GM19035 (cell line): ENCODE results near the gene KCNK3.
"Not testable (repeated sequence)": the region's sequence is repeated elsewhere in the genome, so short reads cannot be mapped to it uniquely, and the experiment has no call there.

Experiments used
- ATAC-seq: cut with Tn5 transposase; IDR thresholded peaks from one replicate; pipeline ENCODE4 v1.9.1; 2021; ENCODE audit not compliant: unreplicated experiment

KCNK3 gene

DNA sequence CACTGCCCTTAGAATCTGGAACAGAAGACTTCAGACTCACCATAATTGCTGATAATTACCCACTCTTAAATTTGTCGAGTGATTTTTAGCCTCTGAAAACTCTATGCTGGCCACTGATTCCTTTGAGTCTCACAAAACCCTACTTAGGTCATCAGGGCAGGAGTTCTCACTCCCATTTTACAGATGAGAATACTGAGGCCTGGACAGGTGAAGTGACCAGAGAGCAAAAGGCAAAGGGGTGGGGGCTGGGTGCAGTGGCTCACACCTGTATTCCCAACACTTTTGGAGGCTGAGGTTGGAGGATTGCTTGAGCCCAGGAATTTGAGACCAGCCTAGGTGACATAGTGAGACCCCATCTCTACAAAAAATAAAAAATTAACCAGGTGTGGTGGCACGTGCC, 36.8 kb downstream of the KCNK3 start:
- no peak for ATAC-seq

DNA sequence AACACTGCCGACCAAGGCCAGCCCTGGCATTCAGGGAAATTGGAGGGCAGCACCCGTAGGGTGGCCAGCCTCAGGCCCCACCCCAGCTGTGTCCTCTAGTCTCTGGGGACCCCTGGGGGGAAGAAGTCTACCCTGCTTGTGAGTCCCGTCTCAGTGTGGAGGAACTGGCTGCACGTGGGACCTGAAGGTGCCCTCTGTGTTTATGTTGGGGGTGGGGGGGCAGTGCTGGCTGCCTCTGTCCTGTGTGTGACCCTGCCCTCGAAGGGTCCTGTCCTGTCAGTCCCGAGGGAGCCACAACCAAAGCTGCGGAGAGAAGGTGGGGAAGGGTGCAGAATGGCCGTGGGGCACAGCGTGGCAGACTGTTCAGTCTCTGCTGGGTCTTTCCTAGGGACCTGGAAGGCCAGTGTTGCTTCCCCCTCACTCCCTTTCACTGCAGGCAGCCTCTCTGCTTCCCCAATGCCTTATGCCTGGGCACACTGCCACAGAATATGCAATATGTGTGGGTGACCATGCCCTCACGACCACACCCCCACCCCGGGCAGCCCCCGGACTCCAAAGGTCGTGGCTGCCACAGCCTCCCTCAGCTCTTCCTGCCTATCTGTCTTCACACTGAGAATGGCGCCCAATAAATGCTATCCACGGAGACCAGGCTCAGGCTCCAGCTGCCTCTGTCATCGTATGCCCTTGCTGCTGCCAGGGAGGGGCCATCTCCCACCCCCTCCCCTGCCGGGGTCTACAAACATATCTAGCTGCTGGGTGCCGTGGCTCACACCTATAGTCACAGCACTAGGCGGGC, 38.2 kb downstream of the KCNK3 start:
- no peak for ATAC-seq

DNA sequence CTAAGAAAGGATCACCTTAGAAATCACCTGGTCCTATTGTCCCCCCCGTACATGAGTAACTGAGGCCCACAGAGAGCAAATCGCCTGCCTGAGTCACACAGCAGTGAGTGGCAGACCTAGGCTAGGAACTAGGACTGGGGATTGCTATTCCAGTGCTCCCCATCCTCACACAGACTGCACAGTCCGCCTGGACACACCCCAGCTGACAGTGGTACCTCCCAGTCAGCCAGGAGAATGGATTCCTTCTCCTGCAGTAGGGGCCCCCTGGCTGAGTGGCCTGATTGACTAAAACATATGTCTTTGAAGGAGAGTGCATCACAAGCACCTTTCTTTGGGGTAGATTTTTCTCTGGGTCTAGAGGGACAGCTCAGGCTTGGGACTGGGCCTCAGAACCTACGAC, 39.2 kb downstream of the KCNK3 start:
- no peak for ATAC-seq

GRCh38 chr2:26732446-26732845, 39.9 kb downstream of the KCNK3 start:
- no peak for ATAC-seq

DNA sequence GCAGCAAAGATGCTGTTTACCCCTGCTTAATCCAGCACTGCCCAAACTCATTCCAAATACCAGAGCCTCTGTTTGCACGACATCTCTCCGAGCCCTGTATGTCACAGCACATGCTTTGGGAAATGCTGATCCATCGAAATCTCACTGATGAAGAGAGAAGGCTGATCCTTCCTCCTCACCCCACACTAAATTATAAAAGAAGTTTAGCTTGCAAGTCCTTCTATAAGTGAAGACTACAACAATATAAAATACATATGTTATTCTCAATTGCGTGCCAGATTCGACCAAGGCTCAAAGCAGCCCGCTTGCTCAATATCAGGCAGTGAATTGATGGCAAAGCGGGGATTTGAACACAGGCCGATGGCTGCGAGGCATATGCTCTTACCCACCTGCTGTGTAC, 40.9 kb downstream of the KCNK3 start:
- no peak for ATAC-seq

DNA sequence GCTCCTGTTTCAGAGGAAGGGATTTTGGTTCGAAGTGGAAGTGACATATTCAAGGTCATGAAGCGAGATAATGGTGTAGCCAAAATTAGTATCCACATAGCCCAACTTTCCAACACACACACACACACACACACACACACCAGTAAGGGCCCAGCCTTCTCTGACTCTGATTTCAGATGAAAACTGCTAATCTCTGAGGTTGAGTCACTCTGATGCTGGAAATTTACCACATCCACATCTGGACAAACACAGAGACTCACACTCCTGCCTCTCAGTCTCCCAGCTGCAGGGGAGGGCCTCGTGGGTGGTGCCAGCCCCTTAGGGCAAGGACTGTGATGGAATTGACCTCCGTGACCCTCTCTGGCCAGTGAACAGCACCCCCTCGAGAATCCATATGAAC, 42.6 kb downstream of the KCNK3 start:
- ATAC-seq: no peak

DNA sequence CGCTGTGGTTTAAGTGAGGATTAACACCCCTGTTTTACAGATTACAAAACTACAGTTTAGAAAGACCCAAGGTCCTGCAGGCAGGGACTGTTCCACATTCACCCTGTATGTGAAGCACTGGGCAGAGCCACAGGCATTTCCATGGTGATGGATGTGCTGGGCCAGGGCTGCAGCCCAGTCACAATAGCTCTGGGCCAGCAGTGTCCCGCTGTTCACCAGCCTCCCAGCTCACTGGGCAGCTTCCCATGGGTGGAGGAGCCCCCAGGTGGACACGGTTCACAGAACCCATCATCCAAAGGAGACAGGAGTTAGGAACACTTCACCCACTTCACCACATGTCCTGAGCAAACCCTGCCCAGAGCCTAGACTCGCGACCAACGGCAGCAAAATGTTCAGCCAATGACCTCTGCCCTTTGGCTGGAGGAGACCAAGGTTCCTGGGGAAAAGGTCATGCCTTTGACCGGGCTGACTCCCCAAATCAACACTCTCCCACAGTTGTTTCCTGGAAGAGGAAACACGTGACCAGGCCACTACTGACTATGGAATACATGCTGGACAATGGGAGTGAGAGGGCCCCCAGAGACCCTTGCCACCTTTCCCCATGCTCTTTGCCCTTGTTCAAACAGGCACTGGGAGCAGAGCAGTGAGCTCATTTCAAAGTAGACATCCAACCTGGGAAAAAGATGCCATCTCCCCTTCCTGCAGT, 43.5 kb downstream of the KCNK3 start:
- ATAC-seq: no peak

DNA sequence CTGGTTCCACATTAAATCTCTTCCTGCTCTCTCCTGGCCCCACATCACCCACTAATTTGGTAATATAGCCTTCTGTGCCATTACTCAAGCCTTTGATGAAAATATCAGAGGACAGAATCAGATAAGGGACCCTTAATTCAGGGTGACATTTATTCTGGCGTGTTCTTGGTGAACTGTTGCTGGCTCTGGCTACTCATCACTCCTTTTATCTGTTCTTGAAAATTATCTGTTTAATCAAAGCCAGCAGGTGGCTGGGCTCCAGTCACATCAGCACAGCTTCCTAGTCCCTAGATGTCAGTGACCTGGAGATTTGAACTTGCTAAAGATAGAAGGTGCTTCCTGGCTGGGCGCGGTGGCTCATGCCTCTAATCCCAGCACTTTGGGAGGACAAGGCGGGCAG, 44.7 kb downstream of the KCNK3 start:
- ATAC-seq: no peak

DNA sequence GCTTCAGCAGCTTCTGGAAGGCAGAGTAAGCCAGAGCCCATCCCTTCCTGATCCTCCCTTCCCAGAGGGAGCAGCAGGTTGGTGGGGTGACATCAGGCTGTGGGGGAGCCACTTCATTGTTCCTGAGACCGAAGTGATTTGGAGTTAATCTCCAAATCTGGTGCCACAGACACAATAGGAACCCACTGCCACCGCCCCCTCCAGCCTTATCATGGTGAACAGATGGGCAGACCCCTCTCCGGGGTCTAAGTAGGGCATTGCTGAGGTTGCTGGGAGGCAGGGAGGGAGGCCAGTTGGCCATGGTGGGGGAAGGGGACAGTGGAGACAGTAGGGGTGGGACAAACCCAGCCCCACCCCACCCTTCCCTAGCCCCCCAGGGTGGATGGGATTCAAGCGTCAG, 46.0 kb downstream of the KCNK3 start:
- no peak for ATAC-seq

DNA sequence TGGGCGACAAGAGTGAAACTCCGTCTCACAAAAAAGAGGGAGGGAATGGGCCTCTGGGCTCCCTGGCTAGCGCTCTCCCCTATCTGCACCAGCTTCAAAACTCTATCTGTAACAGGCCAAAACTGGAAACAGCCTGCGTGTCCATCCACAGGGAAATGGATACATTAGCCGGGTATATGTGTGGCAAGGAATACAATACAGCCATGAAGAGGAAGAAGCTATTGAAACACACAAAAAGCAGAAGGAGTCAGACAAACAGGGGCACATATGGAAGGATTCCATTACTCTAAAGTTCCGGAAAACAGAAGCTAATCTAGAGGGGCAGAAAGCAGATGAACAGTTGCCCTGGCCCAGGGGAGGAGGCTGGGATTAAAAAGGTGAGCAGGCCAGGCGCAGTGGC, 47.0 kb downstream of the KCNK3 start:
- no peak for ATAC-seq

- ATAC-seq: no peak
These were observed 47.8 kb downstream of the KCNK3 start for GRCh38 chr2:26740346-26740745.

DNA sequence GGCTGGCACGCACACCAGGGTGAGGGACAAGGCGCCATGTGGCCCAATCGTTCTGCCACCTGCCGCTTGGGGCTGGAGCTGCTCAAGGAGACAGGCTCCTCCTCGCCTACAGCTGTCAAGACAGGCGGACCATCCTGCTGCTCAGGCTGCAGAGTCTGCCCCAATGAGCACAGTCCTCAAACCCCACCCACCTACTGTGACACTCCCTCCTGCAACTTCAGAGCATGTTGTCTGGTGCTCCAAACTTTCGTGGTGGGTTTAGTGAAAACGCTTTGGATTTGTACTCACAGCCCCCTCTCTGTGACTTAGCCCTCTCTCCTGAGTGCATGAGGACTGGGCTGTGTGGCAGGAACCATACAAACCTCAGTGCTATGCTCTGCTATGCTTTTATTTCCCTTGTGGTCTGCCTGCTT, 48.4 kb downstream of the KCNK3 start:
- no peak for ATAC-seq

DNA sequence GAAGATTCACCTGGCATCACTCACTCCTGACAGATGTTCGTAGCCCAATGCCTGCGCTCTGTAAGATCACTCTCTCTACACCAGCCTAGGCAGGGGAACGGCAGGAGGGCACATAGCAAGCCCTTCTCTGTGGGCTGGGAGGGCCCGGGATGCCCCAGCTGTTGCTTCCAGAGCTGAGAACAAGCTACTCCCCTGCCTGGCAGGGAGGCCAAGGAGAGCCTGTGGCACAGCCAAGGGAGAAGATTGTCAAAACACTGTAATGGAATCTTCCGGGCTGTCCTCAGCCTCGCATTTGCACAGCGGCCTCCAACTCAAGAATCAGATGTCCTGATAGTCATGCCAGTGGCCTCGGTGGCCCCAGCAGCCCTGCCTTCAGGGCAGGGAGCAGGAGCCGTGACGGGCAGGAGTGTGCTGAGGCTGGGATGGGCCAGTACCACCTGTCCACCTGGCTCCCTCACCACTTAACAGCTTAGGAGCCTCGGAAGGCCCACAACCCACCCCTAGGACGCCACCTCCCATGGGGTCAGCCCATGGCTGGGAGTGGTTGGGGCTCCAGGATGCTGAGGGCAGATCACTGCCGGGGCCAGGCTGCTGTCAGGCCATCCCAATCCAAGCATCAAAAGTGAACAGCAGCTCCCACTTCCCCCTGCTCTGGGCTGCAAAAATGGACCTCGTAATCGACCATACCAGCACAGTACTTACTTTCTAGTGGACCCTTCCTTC, 49.7 kb downstream of the KCNK3 start:
- no peak for ATAC-seq

GRCh38 chr2:26743852-26744251, 51.3 kb downstream of the KCNK3 start:
- no peak for ATAC-seq

DNA sequence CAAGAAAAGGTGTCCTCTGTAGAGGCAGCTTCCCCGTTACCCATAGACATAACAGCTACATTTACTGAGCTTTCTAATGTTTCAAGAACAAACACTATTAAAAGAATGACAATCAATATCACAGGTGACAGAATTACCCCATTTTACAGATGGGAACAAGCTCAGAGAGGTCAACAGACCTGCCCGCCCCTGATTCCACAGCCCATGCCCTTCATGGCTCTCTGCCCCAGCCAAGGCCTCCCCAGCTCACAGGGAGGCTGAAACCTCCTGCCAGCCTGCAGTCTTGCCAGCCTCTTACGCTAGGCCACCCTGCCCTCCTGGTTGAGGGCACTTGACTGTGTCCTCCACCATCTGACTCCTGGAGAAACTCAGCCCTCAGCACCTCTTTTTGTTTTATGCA, 52.4 kb downstream of the KCNK3 start:
- no peak for ATAC-seq

DNA sequence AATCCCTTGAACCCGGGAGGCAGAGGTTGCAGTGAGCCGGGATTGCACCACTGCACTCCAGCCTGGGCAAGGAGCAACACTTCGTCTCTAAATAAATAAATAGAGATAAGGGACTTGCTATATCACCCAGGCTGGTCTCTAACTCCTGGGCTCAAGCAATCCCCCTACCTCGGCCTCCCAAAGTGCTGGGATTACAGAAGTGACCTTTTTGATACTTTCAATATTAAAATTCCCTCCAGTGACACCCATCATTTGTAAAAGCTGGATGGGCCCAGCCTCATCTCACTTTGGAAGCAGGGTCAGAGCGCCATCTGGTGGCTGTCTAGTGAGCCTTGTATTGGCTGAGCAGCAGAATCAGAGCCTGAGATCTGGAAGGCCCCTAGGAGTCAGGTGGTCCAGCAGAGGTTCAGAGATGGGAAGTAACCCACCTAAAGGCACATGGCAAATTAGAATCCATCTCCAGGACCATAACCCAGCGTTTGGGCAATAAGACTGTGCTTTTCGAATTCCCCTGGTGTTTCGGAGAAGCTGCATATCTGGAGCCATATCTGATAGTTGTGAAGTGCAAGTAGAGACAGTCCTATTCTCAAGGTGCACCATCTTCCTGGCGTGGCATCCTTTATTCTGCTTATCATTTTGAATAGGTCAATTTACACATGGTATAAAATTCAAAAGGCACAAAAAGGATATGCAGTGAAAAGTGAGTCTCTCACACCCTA, 53.2 kb downstream of the KCNK3 start:
- no peak for ATAC-seq

DNA sequence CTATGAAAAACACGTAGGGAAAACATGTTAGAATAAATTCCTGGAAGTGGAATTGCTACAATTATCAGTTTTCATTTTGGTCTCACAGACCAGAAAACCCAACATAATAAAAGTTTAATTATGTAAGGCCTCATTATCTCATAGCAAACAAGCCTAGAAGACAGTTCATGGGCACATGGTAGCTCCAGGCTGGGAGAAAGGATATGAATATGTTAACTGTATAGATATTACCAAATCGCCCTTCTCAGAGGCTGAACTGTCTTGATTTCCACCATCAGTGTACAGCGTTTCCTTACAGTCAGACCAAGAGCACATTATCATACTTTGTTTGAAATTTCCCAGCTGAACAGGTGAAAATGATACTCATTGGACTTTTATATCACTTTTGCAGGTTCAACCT, 54.4 kb downstream of the KCNK3 start:
- no peak for ATAC-seq

DNA sequence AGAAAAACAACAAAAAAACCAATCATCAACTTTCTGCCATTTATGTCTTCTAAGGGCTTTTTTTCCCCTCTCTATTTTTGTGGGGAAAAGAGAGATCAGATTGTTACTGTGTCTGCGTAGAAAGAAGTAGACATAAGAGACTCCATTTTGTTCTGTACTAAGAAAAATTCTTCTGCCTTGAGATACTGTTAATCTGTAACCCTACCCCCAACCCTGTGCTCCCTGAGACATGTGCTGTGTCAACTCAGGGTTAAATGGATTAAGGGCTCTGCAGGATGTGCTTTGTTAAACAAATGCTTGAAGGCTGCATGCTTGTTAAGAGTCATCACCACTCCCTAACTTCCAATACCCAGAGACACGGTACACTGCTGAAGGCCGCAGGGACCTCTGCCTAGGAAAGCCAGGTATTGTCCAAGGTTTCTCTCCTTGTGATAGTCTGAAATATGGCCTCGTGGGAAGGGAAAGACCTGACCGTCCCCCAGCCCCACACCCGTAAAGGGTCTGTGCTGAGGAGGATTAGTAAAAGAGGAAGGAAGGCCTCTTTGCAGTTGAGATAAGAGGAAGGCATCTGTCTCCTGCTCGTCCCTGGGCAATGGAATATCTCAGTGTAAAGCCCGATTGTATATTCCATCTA, 57.4 kb downstream of the KCNK3 start:
- not testable (repeated sequence) for ATAC-seq

GRCh38 chr2:26750467-26750866, 57.9 kb downstream of the KCNK3 start:
- ATAC-seq: not testable (repeated sequence)

- no peak for ATAC-seq
These were observed 60.1 kb downstream of the KCNK3 start for GRCh38 chr2:26752656-26753055.

GRCh38 chr2:26754539-26754938, 62.0 kb downstream of the KCNK3 start:
- no peak for ATAC-seq
